ENCODE data around the gene CRB1.
A peak's percentile ranks its signal among the peaks of the same experiment; 100 is the strongest.

Gene CRB1

GRCh38 chr1:197448121-197448779, 180.2 kb downstream of the CRB1 start:
- TF ChIP-seq EZH2phosphoT487 (IDR thresholded peaks at IDR 0.05; ENCODE audit: borderline replicate concordance): no peak
- TF ChIP-seq CTCF (conservative IDR thresholded peaks at IDR 0.05; ENCODE audit: low read length): no peak
- Histone ChIP-seq H3K9ac (ENCODE audit: low read depth, low read length, poor library complexity, severe bottlenecking) (no peak overlapping the region), H3F3A (ENCODE audit: low read depth) (no peaks in the 10 kb centered on the region), H3K9me2 (replicated peaks; ENCODE audit: low read depth, low read length) (no peaks in the 10 kb centered on the region), H3K9me3 (ENCODE audit: insufficient read depth, low read depth, low read length) (no peaks in the 10 kb centered on the region), H3K4me2 (ENCODE audit: low read depth, low read length, poor library complexity, severe bottlenecking) (no peak overlapping the region), H3K36me3 (ENCODE audit: insufficient read depth, low read length) (no peaks in the 10 kb centered on the region), H3K4me3 (ENCODE audit: low read length, poor library complexity, severe bottlenecking) (no peak overlapping the region), H4K20me1 (ENCODE audit: insufficient read depth, low read length, poor library complexity, severe bottlenecking) (no peaks in the 10 kb centered on the region), H2AFZ (ENCODE audit: low read length) (0 out of 2 replicates have a peak overlapping the region, but pooled peaks have one; percentile 41), H3K27me3 (ENCODE audit: insufficient read depth, low read length, poor library complexity, severe bottlenecking) (no peaks in the 10 kb centered on the region), H3K4me1 (ENCODE audit: insufficient read depth, low read length, poor library complexity, severe bottlenecking) (no peaks in the 10 kb centered on the region), H3K79me2 (ENCODE audit: insufficient read depth, low read length) (no peaks in the 10 kb centered on the region)

- TF ChIP-seq EZH2phosphoT487 (IDR thresholded peaks at IDR 0.05; ENCODE audit: borderline replicate concordance) (no peak), CTCF (conservative IDR thresholded peaks at IDR 0.05; ENCODE audit: low read length) (no peak)
- no peaks in the 10 kb centered on the region for H3K9me2 ChIP-seq (replicated peaks; ENCODE audit: low read depth, low read length)
- H3K9me3 ChIP-seq (ENCODE audit: insufficient read depth, low read depth, low read length): no peaks in the 10 kb centered on the region
- H3K27me3 ChIP-seq (ENCODE audit: insufficient read depth, low read length, poor library complexity, severe bottlenecking): no peaks in the 10 kb centered on the region
- no peak overlapping the region for H3K4me2 ChIP-seq (ENCODE audit: low read depth, low read length, poor library complexity, severe bottlenecking)
- no peak overlapping the region for H3K9ac ChIP-seq (ENCODE audit: low read depth, low read length, poor library complexity, severe bottlenecking)
- H3K79me2 ChIP-seq (ENCODE audit: insufficient read depth, low read length): no peaks in the 10 kb centered on the region
- H2AFZ ChIP-seq (ENCODE audit: low read length): no peak overlapping the region
- no peaks in the 10 kb centered on the region for H4K20me1 ChIP-seq (ENCODE audit: insufficient read depth, low read length, poor library complexity, severe bottlenecking)
- H3K36me3 ChIP-seq (ENCODE audit: insufficient read depth, low read length): no peaks in the 10 kb centered on the region
- H3K4me1 ChIP-seq (ENCODE audit: insufficient read depth, low read length, poor library complexity, severe bottlenecking): no peaks in the 10 kb centered on the region
- H3F3A ChIP-seq (ENCODE audit: low read depth): no peaks in the 10 kb centered on the region
- no peak overlapping the region for H3K4me3 ChIP-seq (ENCODE audit: low read length, poor library complexity, severe bottlenecking)
These were observed 183.3 kb downstream of the CRB1 start for GRCh38 chr1:197451381-197451780.

DNA sequence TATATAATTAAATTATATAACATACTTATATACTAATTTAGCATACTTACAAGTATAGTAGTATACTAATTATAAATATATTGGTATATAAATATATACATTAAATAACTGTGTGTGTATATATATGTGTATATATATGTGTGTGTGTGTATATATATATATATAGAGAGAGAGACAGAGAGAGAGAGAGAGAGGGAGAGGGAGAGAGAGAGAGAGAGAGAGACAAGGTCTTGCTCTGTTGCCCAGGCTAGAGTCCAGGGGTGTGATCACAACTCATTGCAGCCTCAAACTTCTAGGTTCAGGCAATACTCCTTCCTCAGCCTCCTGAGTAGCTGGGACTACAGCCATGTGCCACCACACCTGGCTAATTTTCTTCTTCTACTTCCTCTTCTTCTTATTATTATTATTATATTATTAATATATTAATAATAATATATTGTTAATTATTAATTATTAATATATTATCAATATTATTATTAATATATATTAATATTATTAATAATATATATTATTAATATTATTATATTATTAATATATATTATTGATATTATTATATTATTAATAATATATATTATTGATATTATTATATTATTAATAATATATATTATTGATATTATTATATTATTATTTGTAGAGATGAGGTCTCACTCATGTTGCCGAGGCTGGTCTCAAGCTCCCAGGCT, 185.5 kb downstream of the CRB1 start:
- Histone ChIP-seq H3F3A (ENCODE audit: low read depth) (no peaks in the 10 kb centered on the region), H3K9me2 (replicated peaks; ENCODE audit: low read depth, low read length) (no peaks in the 10 kb centered on the region), H2AFZ (ENCODE audit: low read length) (no peak overlapping the region), H3K9me3 (ENCODE audit: insufficient read depth, low read depth, low read length) (no peaks in the 10 kb centered on the region), H3K4me2 (ENCODE audit: low read depth, low read length, poor library complexity, severe bottlenecking) (no peak overlapping the region), H3K79me2 (ENCODE audit: insufficient read depth, low read length) (no peaks in the 10 kb centered on the region), H3K9ac (ENCODE audit: low read depth, low read length, poor library complexity, severe bottlenecking) (no peak overlapping the region), H3K27me3 (ENCODE audit: insufficient read depth, low read length, poor library complexity, severe bottlenecking) (no peaks in the 10 kb centered on the region), H3K36me3 (ENCODE audit: insufficient read depth, low read length) (no peaks in the 10 kb centered on the region), H3K4me3 (ENCODE audit: low read length, poor library complexity, severe bottlenecking) (no peak overlapping the region), H3K4me1 (ENCODE audit: insufficient read depth, low read length, poor library complexity, severe bottlenecking) (no peaks in the 10 kb centered on the region), H4K20me1 (ENCODE audit: insufficient read depth, low read length, poor library complexity, severe bottlenecking) (no peaks in the 10 kb centered on the region)
- no peak for TF ChIP-seq EZH2phosphoT487 (IDR thresholded peaks at IDR 0.05; ENCODE audit: borderline replicate concordance)

Measured in Loucy (cell line).